DMS114 treated with DMSO at 0.1 percent for 48 hours (cell line): ENCODE data around the gene DYNC1I2.
"Not testable (repeated sequence)": the region's sequence is repeated elsewhere in the genome, so short reads cannot be mapped to it uniquely, and the experiment has no call there.

ENCODE experiments used
- DNase-seq: peaks from one replicate; lab custom pipeline; 2025; ENCODE audit not compliant: unreplicated experiment; lab: John Stamatoyannopoulos, UW

The DYNC1I2 gene

GRCh38 chr2:171712051-171712450 is 24.8 kb downstream of the DYNC1I2 start:
- no peak for DNase-seq

DNA sequence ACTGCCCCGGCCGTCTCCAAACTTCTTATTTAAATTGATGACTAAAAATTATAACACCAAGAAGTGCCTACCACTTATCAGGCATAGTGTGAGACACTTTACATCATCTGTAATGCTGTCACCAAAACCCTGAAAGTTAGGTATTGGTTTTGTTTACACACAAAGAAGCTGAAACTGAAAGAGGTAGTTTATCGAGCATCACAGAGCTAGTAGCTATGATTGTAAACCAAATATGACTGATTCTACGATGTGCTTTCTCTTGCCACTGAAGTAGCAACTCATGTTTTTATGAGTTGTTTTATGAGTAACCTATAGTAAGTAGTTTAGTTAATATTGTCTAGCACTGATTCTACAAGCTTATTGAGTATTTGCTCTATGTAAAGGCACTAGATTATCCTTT is 31.5 kb downstream of the DYNC1I2 start:
- no peak for DNase-seq

GRCh38 chr2:171719660-171720059 is 32.4 kb downstream of the DYNC1I2 start:
- DNase-seq: no peak

- DNase-seq: no peak
Measured at GRCh38 chr2:171723716-171724683, 36.7 kb downstream of the DYNC1I2 start.

GRCh38 chr2:171726847-171727450 is 39.7 kb downstream of the DYNC1I2 start:
- DNase-seq: no peak

DNA sequence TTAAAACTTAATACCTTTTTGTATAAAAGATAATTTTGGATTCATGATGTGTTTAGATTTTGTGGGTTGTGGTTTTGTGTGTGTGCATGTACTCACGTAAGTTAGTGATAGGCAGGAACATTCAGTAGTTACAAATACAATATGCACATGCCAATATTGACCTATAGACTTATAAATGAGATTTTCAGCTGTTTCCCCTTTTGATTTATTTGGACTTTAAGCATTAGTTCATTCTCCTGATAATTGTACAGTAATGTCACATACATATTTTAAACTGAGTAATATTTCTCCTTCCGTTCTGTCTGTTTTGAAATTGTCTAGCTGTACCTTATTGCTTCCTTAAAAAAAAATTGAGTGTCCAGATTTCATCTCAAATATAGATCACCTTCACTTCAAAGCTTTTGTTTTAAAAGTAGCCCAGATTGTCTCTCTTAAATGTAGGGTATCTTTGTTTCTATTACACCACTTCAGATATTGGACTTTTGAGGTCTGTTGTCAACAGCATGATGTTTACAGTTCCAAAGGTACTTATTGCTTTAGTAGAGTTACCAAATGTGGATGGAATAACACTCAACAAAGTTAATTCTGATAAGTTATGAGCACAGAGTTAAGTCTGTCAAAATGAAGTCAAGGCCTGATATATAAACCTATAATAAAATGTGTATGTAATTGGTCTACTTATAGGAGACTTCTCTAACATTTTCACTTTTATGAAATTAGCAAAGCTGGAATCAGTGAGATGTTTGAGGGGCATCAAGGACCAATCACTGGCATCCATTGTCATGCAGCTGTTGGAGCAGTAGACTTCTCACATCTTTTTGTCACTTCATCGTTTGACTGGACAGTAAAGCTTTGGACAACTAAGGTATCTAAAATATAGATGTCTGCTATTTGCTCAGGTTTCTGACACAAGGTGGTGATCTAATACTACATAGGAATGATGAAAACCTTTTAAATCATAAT is 42.0 kb downstream of the DYNC1I2 start:
- no peak for DNase-seq

- no peak for DNase-seq
Measured at GRCh38 chr2:171729952-171730317, 42.7 kb downstream of the DYNC1I2 start.

GRCh38 chr2:171735991-171736710 is 48.9 kb downstream of the DYNC1I2 start:
- no peak for DNase-seq

- DNase-seq: no peak
Measured at GRCh38 chr2:171741189-171741588, 53.9 kb downstream of the DYNC1I2 start.

DNA sequence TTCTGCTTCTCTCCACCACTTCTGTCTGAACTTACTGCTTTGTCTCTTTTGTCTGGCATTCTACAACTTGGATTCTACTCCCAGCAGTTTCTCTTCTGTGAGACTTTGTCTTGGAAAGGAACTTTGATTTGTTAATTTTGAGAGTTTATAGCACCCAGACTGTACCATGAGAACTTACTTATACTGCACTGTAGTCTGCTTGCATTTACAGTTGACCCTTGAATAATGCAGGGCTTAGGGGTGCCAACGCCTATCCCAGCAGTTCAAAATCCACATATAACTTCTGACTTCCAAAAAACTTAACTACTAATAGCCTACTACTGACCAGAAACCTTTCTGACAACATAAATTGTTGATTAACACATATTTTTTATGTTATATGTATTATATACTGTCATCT is 55.5 kb downstream of the DYNC1I2 start:
- no peak for DNase-seq

DNA sequence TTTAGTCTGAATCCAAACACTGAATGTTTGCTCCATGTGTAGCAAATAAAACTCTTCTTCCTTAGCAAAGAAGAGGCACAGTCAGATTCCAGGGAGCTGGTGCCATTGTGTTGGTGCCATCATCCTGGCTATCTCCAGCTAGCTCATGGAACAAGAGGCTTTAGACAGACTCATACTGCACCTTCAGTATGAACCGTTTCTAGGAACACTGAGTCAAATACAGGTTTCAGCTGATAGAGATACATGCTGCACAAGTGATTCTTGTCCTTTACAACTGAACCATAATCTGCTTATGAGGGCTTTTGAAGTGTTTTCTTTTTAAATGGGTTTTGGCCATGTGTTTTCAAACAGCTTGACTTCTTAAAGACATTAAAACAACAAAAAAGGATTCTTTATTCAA is 57.9 kb downstream of the DYNC1I2 start:
- DNase-seq: no peak

GRCh38 chr2:171745806-171746205 is 58.5 kb downstream of the DYNC1I2 start:
- no peak for DNase-seq

DNA sequence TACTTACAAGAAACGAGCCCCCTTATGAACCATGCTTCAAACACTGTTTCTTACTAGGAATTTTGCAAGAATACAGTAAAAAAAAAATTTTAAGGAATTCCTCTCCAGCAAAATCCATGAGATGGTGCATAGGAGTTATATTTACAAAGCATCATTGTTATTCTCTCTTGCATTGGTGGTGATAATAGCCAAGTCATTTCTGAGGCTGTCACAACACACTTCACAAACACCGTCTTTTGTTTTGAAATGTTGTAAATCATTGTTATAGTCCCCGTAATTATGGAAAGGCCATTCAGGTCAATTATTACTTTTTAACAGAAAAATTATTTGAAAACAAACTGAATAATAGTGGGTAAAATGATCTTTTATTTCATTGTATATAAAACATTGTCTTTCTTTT is 60.1 kb downstream of the DYNC1I2 start:
- DNase-seq: no peak

DNA sequence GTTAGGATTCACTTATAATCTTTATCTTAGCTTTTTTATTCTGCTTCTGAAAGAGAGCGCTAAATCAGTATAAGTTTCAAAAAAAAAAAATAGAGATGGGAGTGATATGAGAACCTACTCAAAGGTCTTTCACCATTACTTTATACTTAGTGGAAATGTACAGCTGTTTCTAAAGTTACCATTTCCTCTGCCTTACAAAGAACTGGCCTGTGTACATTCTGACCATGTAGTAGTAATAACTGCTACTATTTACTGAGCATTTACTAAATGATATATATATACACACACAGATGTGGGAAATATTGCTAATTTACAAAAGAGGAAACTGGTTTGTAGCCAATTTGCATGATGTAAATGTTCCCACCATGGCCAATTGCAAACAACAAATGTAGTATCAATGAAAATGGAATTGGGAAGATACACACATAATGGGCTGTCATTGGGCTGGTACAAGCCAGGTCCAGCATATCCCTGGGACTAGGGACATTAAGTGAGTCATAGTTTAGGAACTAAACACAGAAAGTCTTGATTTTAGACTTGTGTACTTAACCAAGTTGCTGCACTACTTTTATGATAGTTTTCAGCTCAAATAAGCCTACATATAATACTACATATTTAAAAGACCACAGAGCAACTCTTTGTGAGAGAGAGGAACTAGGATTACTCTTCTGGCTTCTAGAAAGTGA is 67.1 kb downstream of the DYNC1I2 start:
- no peak for DNase-seq

DNA sequence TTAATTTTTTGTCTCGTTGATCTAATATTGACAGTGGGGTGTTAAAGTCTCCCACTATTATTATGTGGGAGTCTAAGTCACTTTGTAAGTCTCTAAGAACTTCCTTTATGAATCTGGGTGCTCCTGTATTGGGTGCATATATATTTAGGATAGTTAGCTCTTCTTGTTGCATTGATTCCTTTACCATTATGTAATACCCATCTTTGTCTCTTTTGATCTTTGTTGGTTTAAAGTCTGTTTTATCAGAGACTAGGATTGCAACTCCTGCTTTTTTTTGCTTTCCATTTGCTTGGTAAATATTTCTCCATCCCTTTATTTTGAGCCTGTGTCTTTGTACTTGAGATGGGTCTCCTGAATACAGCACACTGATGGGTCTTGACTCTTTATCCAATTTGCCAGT is 71.5 kb downstream of the DYNC1I2 start:
- DNase-seq: not testable (repeated sequence)

GRCh38 chr2:171761176-171761575 is 73.9 kb downstream of the DYNC1I2 start:
- DNase-seq: not testable (repeated sequence)

DNA sequence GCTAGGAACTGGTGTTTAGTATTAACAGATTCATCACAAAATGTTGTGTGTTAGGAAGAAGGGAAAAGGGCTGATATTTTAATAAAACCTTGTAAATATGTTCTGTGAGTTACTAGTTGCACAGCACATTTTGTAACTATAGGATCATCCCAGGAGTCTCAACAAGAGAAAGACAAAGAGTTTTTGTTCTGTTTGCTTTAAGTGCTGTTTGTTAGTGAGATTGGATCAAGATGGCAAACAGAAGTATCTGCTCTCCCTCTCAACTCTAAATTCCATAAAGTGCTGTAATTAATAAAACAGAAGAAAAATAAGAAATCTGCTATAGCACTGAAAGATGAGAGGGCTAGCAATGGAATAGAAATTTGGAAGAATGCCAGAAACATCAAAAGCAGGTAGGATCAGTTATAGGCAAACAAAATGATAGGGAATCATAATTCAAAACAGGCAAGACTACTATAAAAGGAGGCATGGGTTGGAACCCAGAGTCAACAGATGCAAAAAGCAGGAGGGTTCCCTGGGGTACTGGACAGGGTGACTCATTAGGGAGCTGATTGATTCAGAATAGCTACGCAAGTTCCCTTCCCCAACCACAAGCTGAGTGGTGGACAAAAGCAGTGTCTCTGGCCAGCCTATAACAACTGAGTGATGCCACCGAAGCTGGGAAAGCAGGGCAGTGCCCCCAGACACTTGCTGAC is 75.8 kb downstream of the DYNC1I2 start:
- no peak for DNase-seq

DNA sequence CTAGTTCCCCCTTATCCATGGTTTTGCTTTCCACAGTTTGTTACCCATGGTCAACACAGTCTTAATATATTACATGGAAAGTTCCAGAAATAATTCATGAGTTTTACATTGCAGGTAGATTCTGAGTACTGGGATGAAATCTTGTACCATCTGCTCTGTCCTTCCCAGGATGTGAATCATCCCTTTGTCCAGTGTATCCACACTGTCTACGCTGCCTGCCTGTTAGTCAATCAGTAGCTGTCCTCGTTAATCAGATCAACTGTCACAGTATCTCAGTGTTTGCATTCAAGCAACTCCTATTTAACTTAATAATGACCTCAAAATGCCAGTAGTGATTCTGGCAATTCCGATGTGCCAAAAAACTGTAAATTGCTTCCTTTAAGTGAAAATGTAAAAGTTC is 76.3 kb downstream of the DYNC1I2 start:
- no peak for DNase-seq

GRCh38 chr2:171771463-171771862 is 84.2 kb downstream of the DYNC1I2 start:
- no peak for DNase-seq
